Fibroblast of lung (primary cell): Measurements from ENCODE around the gene ST13.

Experiments
- EZH2 ChIP-seq: IDR thresholded peaks from 2 replicates; pipeline ENCODE4 v1.5.1; 2012; ENCODE audit warnings: low read length, control low read depth, mild to moderate bottlenecking; ENCODE audit errors: missing control alignments
- TF ChIP-seq, protein P1 (sequence below), 2 donors: IDR thresholded peaks in 1 of 2; conservative IDR thresholded peaks in 1 of 2; 1 replicate in 1 of 2; 2 replicates in 1 of 2; pipeline ENCODE4 v1.5.1; 2011 to 2012; ENCODE audit warnings: low read length in 2 of 2, control low read depth in 1 of 2, inconsistent platforms in 1 of 2, low read depth in 1 of 2, mild to moderate bottlenecking in 1 of 2

GRCh38 chr22:40844951-40845350 is 11.5 kb downstream of the ST13 start:
- TF ChIP-seq EZH2, result no peak
- TF ChIP-seq, protein P1, sequence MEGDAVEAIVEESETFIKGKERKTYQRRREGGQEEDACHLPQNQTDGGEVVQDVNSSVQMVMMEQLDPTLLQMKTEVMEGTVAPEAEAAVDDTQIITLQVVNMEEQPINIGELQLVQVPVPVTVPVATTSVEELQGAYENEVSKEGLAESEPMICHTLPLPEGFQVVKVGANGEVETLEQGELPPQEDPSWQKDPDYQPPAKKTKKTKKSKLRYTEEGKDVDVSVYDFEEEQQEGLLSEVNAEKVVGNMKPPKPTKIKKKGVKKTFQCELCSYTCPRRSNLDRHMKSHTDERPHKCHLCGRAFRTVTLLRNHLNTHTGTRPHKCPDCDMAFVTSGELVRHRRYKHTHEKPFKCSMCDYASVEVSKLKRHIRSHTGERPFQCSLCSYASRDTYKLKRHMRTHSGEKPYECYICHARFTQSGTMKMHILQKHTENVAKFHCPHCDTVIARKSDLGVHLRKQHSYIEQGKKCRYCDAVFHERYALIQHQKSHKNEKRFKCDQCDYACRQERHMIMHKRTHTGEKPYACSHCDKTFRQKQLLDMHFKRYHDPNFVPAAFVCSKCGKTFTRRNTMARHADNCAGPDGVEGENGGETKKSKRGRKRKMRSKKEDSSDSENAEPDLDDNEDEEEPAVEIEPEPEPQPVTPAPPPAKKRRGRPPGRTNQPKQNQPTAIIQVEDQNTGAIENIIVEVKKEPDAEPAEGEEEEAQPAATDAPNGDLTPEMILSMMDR (conservative IDR thresholded peaks at IDR 0.05 in 1 of 2, IDR thresholded peaks at IDR 0.05 in 1 of 2; ENCODE audit: low read depth in 1 of 2, low read length in 2 of 2), result no peak
